Measurements from ENCODE around the gene MTA2. TPM values are rescaled to one million over a fixed set of nuclear protein-coding genes. Genes with fewer than 3 reads are reported as not detected.
A peak's percentile ranks its signal among the peaks of the same experiment; 100 is the strongest.

MTA2 gene
- polyA plus RNA-seq, 1 donor from 2014 or later, result 32.9 TPM

GRCh38 chr11:62544581-62545436, 56.9 kb downstream of the MTA2 start:
- H3K36me3 Mint-ChIP-seq, result no peaks in the 10 kb centered on the region
- H3K27me3 Mint-ChIP-seq, result peaks cover 1% of the 10 kb centered on the region
- peaks cover 23 to 46% (median 40%) of the 10 kb centered on the region in 3 donors for H3K4me1 Mint-ChIP-seq
- H3K4me3 Mint-ChIP-seq, result peak overlapping the region; percentile 94 to 99 (median 98)
- H3K9me3 Mint-ChIP-seq, result no peaks in the 10 kb centered on the region
- H3K27ac Mint-ChIP-seq, result peak overlapping the region; percentile 95 to 97 (median 96)

- peak overlapping the region; percentile 94 to 99 (median 98) for H3K4me3 Mint-ChIP-seq
Observed at GRCh38 chr11:62543680-62544444, 57.8 kb downstream of the MTA2 start.

More at GRCh38 chr11:62543680-62544444, 57.8 kb downstream of the MTA2 start:
- H3K4me1 Mint-ChIP-seq, result peaks cover 25 to 49% (median 40%) of the 10 kb centered on the region in 3 donors
- no peaks in the 10 kb centered on the region for H3K9me3 Mint-ChIP-seq
- H3K36me3 Mint-ChIP-seq, result no peaks in the 10 kb centered on the region
- H3K27ac Mint-ChIP-seq, result peak overlapping the region; percentile 95 to 97 (median 96)
- H3K27me3 Mint-ChIP-seq, result no peaks in the 10 kb centered on the region

Other genes with a start within 250 kb of the MTA2 start
- gene SCGB1A1, start 182.8 kb downstream of the MTA2 start, polyA plus RNA-seq, result not detected
- 107 TPM for gene AHNAK, start 55.1 kb downstream of the MTA2 start, polyA plus RNA-seq
- gene EEF1G, start 28.0 kb downstream of the MTA2 start, polyA plus RNA-seq, result 1,657 TPM
- 19.2 TPM for gene TUT1, start 10.3 kb downstream of the MTA2 start, polyA plus RNA-seq
- 13.8 TPM for gene EML3, start 10.9 kb upstream of the MTA2 start, polyA plus RNA-seq
- 0.19 TPM for gene ROM1, start 11.4 kb upstream of the MTA2 start, polyA plus RNA-seq
- gene B3GAT3, start 20.1 kb upstream of the MTA2 start, polyA plus RNA-seq, result 36.1 TPM
- gene GANAB, start 44.7 kb upstream of the MTA2 start, polyA plus RNA-seq, result 112 TPM
- 30.9 TPM for gene INTS5, start 51.4 kb upstream of the MTA2 start, polyA plus RNA-seq
- 96.3 TPM for gene C11orf98, start 63.3 kb upstream of the MTA2 start, polyA plus RNA-seq
- gene CSKMT, start 63.4 kb upstream of the MTA2 start, polyA plus RNA-seq, result 6.3 TPM
- gene UQCC3, start 69.8 kb upstream of the MTA2 start, polyA plus RNA-seq, result 13.7 TPM
- 6.2 TPM for gene LBHD1, start 70.4 kb upstream of the MTA2 start, polyA plus RNA-seq
- 228 TPM for gene UBXN1, start 77.2 kb upstream of the MTA2 start, polyA plus RNA-seq
- gene LRRN4CL, start 87.7 kb upstream of the MTA2 start, polyA plus RNA-seq, result not detected
- gene BSCL2, start 105.6 kb upstream of the MTA2 start, polyA plus RNA-seq, result 48.2 TPM
- gene GNG3, start 105.8 kb upstream of the MTA2 start, polyA plus RNA-seq, result 13.3 TPM
- 2.8 TPM for gene HNRNPUL2, start 125.6 kb upstream of the MTA2 start, polyA plus RNA-seq
- gene TTC9C, start 126.6 kb upstream of the MTA2 start, polyA plus RNA-seq, result 35.0 TPM
- gene ZBTB3, start 152.3 kb upstream of the MTA2 start, polyA plus RNA-seq, result 5.0 TPM
- gene POLR2G, start 159.7 kb upstream of the MTA2 start, polyA plus RNA-seq, result 202 TPM
- 12.2 TPM for gene TAF6L, start 169.5 kb upstream of the MTA2 start, polyA plus RNA-seq
- 101 TPM for gene TMEM179B, start 185.5 kb upstream of the MTA2 start, polyA plus RNA-seq
- gene TMEM223, start 190.1 kb upstream of the MTA2 start, polyA plus RNA-seq, result 39.1 TPM
- gene NXF1, start 203.6 kb upstream of the MTA2 start, polyA plus RNA-seq, result 67.6 TPM
- gene STX5, start 230.2 kb upstream of the MTA2 start, polyA plus RNA-seq, result 39.8 TPM
- not detected for gene TEX54, start 231.0 kb upstream of the MTA2 start, polyA plus RNA-seq
- 57.5 TPM for gene WDR74, start 237.7 kb upstream of the MTA2 start, polyA plus RNA-seq

Measured in IgD-negative memory B cell (primary cell).